Body of pancreas (tissue), 4 donors: ENCODE results near the gene ANKRD2.

ENCODE experiments used
- POLR2A ChIP-seq, 3 donors: fragments of 450-650 bp; IDR thresholded peaks; one replicate each; pipeline ENCODE4 v1.6.1; 2016; ENCODE audit warnings: antibody characterized with exemption in 3 of 3, mild to moderate bottlenecking in 2 of 3
- TF ChIP-seq, protein P1 (sequence below), 7 experiments: fragments of 450-650 bp in 4 of 7; fragments of 200-600 bp in 3 of 7; sonication (generic) in 3 of 7; IDR thresholded peaks; one replicate each; pipeline ENCODE4 v1.5.1; 2016 to 2019; ENCODE audit warnings: antibody characterized with exemption in 7 of 7

- no peak for TF ChIP-seq POLR2A (IDR thresholded peaks at IDR 0.05)
- TF ChIP-seq, protein P1, sequence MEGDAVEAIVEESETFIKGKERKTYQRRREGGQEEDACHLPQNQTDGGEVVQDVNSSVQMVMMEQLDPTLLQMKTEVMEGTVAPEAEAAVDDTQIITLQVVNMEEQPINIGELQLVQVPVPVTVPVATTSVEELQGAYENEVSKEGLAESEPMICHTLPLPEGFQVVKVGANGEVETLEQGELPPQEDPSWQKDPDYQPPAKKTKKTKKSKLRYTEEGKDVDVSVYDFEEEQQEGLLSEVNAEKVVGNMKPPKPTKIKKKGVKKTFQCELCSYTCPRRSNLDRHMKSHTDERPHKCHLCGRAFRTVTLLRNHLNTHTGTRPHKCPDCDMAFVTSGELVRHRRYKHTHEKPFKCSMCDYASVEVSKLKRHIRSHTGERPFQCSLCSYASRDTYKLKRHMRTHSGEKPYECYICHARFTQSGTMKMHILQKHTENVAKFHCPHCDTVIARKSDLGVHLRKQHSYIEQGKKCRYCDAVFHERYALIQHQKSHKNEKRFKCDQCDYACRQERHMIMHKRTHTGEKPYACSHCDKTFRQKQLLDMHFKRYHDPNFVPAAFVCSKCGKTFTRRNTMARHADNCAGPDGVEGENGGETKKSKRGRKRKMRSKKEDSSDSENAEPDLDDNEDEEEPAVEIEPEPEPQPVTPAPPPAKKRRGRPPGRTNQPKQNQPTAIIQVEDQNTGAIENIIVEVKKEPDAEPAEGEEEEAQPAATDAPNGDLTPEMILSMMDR (IDR thresholded peaks at IDR 0.05) = no peak
Measured at GRCh38 chr10:97583476-97583875, 10.9 kb downstream of the ANKRD2 start.
